ES-I3 (cell line): ENCODE results near the gene KLHL26.

Experiments
- H3K36me3 ChIP-seq: 2 replicates; pipeline ENCODE4 v1.6.1; 2013; ENCODE audit warnings: mild to moderate bottlenecking, low read length, control low read depth, moderate library complexity; ENCODE audit not compliant: insufficient read depth
- H3K4me1 ChIP-seq: 2 replicates; pipeline ENCODE4 v1.6.1; 2013; ENCODE audit warnings: mild to moderate bottlenecking, control low read depth, low read length; ENCODE audit not compliant: insufficient read depth
- H3K9ac ChIP-seq: 2 replicates; pipeline ENCODE4 v1.6.1; 2013; ENCODE audit warnings: low read depth, mild to moderate bottlenecking, low read length, moderate library complexity
- H3K9me3 ChIP-seq: 2 replicates; pipeline ENCODE4 v1.6.1; 2013; ENCODE audit warnings: mild to moderate bottlenecking, low read length, moderate library complexity; ENCODE audit not compliant: control insufficient read depth, insufficient read depth

Gene KLHL26

DNA sequence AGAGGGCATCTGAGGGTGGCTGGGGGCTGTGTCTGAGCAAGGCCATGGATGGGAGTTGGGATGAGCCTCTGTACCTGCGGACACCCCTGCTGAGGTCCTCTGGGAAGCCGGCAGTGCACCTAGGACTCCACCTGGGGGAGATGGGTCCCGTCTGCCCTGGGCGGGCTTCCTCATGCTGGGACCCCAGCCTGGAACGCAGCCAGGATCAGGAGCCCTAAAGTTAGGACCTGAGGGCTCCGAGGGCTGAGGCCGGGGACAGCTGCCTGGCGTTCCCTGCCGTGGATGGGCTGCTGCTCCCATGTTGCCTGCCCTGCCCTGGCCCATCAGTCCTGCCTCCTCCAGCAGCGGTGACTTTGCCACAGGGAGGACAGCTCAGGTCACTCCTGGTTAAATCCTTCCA lies 72.7 kb downstream of the KLHL26 start:
- Histone ChIP-seq H3K9me3 (no peaks in the 10 kb centered on the region), H3K4me1 (no peaks in the 10 kb centered on the region), H3K9ac (no peak overlapping the region), H3K36me3 (no peaks in the 10 kb centered on the region)

DNA sequence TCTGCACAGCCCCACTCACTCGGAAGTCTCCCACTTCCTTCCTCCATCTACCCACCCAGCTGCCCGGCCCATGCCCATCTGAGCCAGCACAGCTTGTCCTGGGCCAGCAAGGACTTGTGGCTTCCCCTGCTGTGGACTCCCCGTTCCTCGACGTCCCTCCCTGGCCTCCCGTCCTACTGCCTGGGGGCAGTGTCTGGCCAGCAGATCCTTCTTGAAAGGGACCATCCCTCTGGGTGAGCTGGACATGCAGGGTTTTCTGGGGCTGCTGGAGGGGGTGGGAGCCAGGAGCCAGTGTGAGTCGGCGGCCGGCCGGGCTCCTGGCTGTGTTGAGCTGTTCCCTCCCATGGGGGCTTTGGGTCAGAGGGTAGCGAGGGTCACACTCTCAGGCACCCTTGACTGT lies 73.4 kb downstream of the KLHL26 start:
- Histone ChIP-seq H3K9me3 (no peaks in the 10 kb centered on the region), H3K9ac (no peak overlapping the region), H3K36me3 (no peaks in the 10 kb centered on the region), H3K4me1 (no peaks in the 10 kb centered on the region)

DNA sequence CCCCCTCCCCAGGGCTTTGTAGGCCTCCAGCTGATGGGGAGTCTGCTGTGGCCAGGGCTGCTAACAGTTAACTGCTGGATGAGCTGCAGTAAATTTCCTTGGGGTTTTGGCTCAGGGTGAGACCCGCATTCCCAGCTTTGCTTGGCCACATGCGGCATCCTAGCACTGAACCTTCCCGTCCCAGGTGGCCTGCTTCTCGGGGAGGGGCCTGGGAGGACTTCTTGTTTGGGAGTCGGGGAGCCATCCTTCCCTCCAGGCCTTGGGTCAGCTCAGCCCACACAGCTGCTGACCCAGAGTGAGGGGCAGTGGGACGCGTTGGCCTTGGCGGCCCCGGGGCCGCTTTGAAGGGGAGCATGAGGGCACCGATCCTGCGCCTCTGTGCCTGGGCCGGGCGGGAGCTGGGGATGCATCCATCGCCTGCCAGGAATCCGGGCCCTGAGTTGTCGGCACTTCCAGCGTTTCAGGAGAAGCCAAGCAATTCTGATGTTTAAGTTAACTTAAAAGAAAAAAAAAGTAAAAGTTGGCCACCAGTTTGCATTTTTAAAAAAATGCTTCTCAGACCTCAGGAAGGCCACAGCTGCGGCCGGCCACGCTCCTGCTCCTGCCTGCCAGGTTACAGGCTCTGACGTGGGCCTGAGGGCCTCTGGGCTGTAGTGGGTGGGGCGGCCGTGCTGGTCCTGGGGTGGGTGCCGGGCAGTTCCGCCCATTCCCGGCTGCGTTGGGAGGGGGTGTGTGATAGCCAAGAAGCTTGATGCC lies 74.3 kb downstream of the KLHL26 start:
- H3K4me1 ChIP-seq, result no peaks in the 10 kb centered on the region
- no peak overlapping the region for H3K9ac ChIP-seq
- H3K36me3 ChIP-seq, result no peaks in the 10 kb centered on the region
- H3K9me3 ChIP-seq, result no peaks in the 10 kb centered on the region

DNA sequence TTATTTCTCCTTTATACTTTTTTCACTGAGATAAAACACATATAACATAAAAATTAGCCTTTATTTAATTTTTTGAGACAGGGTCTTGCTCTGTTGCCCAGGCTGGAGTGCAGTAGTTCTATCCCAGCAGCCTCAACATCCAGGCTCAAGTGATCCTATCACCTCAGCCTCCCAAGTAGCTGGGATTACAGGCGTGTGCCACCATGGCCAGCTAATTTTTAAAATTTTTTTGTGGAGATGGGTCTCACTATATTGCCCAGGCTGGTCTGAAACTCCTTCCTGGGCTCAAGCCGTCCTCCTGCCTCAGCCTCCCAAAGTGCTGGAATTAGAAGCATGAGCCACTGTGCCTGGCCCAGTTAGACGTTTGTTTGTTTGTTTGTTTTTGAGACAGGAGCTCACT lies 75.1 kb downstream of the KLHL26 start:
- no peaks in the 10 kb centered on the region for H3K9me3 ChIP-seq
- no peak overlapping the region for H3K9ac ChIP-seq
- no peaks in the 10 kb centered on the region for H3K4me1 ChIP-seq
- no peaks in the 10 kb centered on the region for H3K36me3 ChIP-seq

DNA sequence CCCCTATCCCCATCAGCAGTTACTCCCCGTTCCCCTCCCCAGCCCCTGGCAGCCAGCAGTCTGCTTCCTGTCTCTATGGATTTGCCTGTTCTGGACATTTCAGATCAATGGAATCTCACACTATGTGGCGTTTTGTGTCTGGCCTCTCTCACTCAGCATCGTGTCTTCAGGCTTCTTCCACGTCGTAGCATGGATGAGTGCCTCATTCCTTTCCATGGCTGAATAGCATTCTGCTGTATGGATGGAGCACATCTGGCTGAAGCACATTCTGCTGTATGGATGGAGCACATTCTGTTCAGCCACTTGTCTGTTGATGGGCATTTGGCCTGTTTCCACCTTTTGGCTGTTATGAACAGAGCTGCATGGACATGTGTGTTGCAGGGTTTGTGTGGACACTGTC lies 76.2 kb downstream of the KLHL26 start:
- Histone ChIP-seq H3K4me1 (no peaks in the 10 kb centered on the region), H3K9ac (no peak overlapping the region), H3K36me3 (no peaks in the 10 kb centered on the region)

DNA sequence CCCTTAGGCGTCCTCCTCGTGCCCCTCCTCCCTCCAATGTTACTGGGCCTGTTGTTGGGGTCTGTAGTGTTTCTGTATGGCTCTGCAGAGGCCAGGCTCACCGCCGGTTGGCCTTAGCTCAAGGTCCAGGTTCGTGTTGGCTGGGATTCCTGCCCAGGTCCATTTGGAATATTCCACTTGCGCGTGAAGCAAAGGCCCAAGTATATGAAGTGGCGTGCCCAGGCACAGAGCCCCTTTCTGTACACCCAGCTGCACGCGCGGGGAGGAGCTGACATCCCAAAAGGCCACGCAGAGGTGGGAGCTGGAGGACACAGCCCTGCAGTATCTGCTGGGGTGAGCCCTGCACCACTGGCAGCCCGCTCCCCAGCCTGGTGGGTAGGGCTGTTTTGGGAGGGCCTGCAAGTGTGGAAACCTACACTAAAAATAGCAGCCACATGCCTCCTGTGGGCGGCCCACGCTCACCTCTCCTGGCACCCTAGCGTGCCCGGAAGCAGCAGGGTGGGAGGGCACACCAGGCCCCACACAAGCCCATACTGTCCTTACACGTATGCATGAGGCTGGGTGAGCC lies 76.8 kb downstream of the KLHL26 start:
- no peaks in the 10 kb centered on the region for H3K4me1 ChIP-seq
- H3K36me3 ChIP-seq, result no peaks in the 10 kb centered on the region
- H3K9me3 ChIP-seq, result no peaks in the 10 kb centered on the region
- no peak overlapping the region for H3K9ac ChIP-seq

More for the DNA sequence above, 76.2 kb downstream of the KLHL26 start:
- H3K9me3 ChIP-seq, result no peaks in the 10 kb centered on the region

DNA sequence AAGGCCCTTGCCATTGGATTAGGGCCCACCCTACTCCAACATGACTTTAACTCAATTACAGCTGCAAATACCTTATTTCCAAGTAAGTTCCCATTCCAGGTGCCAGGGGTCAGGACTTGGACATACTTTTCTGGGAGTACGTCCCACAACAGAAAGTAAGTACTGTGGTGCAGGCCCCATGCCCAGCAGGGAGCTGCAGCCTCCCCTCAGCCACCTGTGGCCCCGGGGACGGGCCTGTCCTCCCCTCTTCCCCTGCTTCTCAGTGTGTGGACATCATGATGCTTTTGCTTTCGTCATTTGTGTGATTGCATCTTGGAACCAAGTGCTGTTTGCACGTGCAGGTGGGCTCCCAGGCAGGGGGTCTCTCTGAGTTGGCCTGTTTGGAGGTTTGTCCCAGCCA lies 78.6 kb downstream of the KLHL26 start:
- H3K9me3 ChIP-seq, result no peaks in the 10 kb centered on the region
- H3K9ac ChIP-seq, result no peak overlapping the region
- H3K36me3 ChIP-seq, result no peaks in the 10 kb centered on the region
- H3K4me1 ChIP-seq, result no peaks in the 10 kb centered on the region

DNA sequence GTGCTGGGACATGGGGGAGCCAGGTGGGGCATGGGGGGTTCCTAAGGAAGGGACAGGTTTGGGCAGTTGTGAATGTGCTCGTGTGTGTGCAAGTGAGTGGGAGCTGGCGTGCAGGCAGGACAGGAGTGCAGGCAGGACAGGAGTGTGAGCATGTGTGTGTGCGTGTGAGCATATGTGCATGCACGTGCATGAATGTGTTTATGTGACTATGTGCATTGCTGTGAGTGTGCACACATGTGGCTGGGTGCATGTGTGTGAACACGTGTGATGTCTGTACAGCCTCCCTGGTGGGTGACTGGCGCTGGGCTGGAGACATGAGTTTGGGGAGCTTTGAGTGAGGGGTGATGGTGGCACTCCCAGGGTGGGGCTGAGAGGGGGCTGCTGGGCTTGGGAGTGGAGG lies 80.0 kb downstream of the KLHL26 start:
- H3K36me3 ChIP-seq, result no peaks in the 10 kb centered on the region
- no peaks in the 10 kb centered on the region for H3K9me3 ChIP-seq
- H3K4me1 ChIP-seq, result no peaks in the 10 kb centered on the region
- H3K9ac ChIP-seq, result no peak overlapping the region

DNA sequence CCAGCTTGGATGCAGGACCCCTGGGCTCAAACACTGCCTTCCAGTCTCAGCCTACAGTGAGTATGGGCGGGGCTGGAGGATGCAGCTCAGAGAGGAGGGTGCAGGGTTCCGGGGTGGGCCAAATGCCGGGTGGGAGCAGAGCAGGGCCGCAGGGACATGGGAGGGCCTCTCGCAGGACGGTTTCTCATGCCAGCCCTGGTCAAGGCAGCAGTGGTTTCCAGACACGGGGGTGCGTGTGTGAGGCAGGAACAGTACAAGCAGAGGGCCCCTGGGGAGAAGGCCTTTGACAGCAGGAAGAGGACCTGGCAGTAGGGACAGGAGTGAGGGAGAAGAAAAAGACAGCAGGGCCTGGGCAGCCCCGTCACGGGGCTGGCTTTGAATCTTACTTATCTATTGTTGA lies 80.8 kb downstream of the KLHL26 start:
- H3K4me1 ChIP-seq, result no peaks in the 10 kb centered on the region
- no peaks in the 10 kb centered on the region for H3K9me3 ChIP-seq
- no peak overlapping the region for H3K9ac ChIP-seq
- H3K36me3 ChIP-seq, result no peaks in the 10 kb centered on the region

DNA sequence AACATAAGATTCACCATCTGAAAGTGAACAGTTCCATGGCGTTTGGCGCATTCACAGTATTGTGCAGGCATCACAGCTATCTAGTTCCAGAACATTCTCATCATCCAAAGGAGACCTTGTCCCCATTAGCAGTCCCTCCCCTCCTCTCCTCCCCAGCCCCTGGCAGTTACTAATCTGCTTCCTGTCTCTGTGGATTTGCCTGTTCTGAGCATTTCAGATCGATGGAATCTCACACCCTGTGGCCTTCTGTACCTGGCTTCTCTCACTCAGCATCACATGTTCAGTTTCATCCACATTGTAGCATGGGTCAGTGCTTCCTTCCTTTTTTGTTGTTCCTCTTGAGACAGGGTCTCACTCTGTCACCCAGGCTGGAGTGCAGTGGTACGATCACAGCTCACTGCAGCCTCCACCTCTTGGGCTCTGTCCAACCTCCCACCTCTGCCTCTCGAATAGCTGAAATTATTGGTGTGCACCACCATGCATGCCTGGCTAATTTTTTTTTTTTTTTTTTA lies 81.2 kb downstream of the KLHL26 start:
- H3K4me1 ChIP-seq, result no peaks in the 10 kb centered on the region
- no peaks in the 10 kb centered on the region for H3K36me3 ChIP-seq
- no peaks in the 10 kb centered on the region for H3K9me3 ChIP-seq
- H3K9ac ChIP-seq, result no peak overlapping the region

DNA sequence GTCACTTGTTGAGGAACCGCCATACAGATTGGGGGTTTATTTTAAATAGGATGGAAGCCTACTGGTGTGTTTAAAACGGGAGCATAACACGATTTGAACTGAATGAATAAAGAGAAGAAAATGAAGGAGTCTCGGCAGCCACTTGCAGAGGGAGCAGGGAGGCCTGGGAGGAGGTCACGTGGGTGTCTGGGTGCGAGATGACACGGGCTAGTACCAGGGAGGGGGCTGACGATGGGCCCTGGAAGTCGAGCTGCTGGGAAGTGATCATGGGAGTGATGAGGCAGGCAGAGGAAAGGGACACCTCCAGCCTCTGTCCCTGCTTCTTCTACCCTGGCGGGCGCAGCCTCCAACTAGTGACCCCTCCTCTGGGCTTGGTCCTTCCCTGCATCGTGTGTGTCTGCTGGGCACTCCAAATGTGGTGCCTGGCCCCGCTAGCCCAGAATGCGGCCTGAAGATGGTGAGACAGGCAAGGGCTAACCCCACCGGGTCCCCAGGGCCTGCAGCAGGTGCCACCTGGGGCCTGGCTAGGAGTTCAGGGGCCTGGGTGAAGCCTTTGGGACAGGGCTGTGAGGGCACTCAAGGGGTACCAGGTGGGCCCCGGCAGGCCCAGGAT lies 82.1 kb downstream of the KLHL26 start:
- H3K4me1 ChIP-seq, result no peaks in the 10 kb centered on the region
- H3K36me3 ChIP-seq, result no peaks in the 10 kb centered on the region
- H3K9me3 ChIP-seq, result no peaks in the 10 kb centered on the region
- no peak overlapping the region for H3K9ac ChIP-seq

DNA sequence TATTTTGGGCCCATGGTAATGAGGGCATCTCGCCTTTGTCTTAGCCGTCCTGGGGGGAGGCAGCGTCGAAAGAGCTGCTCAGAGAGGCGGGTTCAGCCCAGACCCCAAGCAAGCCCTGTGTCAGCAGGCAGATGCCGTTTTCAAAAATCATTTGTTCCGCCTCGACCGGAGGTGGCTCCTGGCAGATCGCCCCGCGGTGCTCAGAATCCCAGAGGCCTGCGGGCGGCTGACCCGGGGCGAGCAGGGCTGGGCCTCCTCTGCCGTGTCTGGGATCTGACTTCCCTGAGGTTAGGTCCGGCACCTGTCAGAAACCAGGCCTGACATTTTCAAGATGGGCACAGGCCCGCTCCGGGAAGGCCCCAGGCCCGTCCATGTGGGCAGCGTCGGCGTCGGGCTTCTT lies 82.7 kb downstream of the KLHL26 start:
- H3K9me3 ChIP-seq, result no peaks in the 10 kb centered on the region

More for the DNA sequence above, 82.7 kb downstream of the KLHL26 start:
- no peaks in the 10 kb centered on the region for H3K4me1 ChIP-seq
- no peak overlapping the region for H3K9ac ChIP-seq
- H3K36me3 ChIP-seq, result no peaks in the 10 kb centered on the region
